GM12875 (cell line): ENCODE data around the gene RRAGD.

Source experiments
- H3K4me3 ChIP-seq: one replicate; pipeline ENCODE4 v1.5.1; 2011; ENCODE audit warnings: low read depth, low read length, control low read depth
- TF ChIP-seq, protein P1 (sequence below): IDR thresholded peaks from 2 replicates; pipeline ENCODE4 v1.5.1; 2011; ENCODE audit warnings: low read depth, mild to moderate bottlenecking, control low read depth, inconsistent platforms, low read length, moderate library complexity, borderline replicate concordance; ENCODE audit not compliant: insufficient read depth

The RRAGD gene

DNA sequence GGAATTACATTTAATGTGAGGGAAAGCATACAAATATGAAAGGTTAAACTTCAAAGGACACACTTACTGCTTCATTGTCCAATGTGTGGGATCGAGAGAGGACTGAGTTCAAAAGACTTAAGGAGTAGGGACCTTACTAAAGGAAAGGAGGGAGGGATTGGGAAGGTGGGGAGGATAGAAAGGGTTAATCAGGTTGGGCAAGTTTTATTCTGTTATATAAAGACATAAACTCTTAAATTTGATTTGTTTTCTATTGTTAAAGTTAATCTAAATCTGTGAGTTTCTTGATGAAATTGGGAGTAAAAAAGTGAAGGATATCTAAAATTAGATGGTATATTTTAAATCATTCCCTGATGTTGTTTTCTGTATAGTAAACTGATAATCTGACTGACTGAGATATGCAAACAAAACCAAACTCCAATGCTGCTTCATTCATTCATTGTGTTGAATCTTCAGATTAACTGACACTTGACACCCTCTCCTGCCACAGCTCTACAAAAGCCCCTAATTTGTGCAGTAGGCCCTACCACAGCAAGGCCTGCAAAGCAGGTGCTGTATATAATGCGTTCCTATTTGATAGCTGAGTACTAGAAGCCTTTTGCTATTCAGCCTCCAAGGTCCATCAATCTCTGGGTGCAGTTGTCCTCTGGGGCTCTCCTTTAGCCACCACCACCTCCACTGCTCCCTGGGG lies 58.2 kb downstream of the RRAGD start:
- TF ChIP-seq, protein P1, sequence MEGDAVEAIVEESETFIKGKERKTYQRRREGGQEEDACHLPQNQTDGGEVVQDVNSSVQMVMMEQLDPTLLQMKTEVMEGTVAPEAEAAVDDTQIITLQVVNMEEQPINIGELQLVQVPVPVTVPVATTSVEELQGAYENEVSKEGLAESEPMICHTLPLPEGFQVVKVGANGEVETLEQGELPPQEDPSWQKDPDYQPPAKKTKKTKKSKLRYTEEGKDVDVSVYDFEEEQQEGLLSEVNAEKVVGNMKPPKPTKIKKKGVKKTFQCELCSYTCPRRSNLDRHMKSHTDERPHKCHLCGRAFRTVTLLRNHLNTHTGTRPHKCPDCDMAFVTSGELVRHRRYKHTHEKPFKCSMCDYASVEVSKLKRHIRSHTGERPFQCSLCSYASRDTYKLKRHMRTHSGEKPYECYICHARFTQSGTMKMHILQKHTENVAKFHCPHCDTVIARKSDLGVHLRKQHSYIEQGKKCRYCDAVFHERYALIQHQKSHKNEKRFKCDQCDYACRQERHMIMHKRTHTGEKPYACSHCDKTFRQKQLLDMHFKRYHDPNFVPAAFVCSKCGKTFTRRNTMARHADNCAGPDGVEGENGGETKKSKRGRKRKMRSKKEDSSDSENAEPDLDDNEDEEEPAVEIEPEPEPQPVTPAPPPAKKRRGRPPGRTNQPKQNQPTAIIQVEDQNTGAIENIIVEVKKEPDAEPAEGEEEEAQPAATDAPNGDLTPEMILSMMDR = no peak
- H3K4me3 ChIP-seq = peak overlapping the region; percentile 89

DNA sequence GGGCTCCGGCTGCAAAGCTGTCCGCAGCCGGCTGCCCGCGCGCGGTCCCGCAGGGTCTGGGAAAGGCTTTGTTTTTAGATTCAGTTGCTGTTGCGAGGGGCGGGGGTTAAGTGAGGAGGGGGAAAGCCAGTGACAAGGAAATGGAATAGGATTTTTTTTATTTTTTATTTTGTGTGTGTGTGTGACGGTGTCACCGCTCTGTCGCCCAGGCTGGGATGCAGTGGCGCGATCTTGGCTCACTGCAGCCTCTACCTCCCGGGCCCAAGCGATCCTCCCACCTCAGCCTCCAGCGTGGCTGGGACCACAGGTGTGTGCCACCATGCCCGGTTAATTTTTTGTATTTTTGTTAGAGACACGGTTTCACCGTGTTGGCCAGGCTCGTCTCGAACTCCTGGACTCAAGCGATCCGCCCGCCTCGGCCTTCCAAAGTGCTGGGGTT lies 58.9 kb downstream of the RRAGD start:
- H3K4me3 ChIP-seq = peak overlapping the region; percentile 89
- TF ChIP-seq, protein P1 = no peak

DNA sequence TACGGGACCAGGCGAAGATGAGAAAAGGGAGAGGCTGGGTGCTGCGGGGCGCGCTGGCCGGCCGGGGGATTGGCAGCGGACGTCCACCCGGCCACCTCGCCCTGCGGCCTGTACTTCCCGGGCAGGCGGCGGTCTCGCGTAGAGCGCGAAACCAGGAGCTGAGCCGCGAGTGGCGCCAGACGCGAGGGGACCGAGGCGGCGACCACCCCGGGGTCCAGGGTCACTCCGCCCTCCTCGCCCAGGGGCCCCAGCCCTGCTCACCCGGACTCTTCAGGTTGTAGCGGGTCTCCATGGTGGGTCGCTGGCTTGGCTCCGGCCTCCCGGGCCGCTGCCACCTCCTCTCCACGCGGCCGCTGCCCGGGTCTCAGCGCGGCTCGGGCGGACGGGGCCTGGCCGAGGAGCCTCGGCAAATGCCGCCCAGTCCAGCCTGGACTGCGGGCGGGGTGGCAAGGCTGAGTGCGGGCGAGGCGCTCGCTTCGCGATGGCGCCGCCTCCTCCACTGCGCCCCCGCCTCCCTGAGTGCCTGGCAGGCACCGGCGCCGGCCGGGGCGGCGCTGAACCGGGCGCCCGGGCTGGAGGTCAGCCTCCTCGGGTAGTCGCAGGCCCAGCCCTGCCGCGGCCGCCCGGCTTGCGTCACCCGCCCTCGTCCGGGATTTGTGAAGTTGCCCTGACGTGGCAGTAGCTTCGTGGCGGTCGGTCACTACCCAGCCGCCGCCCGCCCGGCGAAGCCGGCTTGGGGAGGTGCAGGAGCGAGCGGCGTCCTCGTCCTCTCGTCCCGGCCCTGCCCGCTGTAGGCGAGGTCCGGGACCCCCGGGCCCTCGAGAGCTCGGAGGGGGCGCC lies 59.6 kb downstream of the RRAGD start, which contains the start of gene UBE2J1:
UBE2J1 (minus strand) TSS at position 445 of the 840 bp plus-strand sequence; CDS start at position 292, 153 bp downstream.
- TF ChIP-seq, protein P1 = no peak

DNA sequence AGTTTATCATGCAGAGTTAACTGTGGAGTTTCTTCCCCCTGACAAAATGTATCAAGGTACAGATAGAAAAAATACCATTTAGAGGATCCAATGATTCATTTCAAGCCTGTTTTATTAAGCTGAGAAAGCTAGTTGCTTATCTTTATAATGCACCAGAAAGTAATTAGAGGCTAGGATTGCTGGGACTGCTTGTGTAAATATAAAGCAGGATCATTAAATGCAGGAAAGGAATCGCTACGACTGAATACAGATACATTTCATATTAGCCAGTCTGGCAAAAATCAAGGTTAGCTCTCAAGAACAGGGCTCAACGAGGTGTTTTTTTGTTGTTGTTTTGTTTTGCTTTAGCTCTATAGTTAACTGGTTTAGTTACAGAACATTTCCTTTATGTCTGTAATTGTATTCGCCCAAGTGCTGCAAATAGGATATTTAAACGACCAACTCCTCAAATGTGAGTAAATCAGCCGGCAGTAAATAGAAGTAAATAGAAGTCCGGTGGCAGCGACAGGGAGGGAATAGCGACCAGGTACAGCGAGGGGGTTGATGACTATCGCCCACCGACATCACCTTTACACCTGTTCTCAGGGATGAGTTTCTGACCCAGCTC lies 60.3 kb downstream of the RRAGD start:
- peak overlapping the region; percentile 89 for H3K4me3 ChIP-seq
- TF ChIP-seq, protein P1 = no peak

More for the DNA sequence above, 59.6 kb downstream of the RRAGD start, which contains the start of gene UBE2J1:
- H3K4me3 ChIP-seq = peak within 1 kb of the TSS; percentile 89

DNA sequence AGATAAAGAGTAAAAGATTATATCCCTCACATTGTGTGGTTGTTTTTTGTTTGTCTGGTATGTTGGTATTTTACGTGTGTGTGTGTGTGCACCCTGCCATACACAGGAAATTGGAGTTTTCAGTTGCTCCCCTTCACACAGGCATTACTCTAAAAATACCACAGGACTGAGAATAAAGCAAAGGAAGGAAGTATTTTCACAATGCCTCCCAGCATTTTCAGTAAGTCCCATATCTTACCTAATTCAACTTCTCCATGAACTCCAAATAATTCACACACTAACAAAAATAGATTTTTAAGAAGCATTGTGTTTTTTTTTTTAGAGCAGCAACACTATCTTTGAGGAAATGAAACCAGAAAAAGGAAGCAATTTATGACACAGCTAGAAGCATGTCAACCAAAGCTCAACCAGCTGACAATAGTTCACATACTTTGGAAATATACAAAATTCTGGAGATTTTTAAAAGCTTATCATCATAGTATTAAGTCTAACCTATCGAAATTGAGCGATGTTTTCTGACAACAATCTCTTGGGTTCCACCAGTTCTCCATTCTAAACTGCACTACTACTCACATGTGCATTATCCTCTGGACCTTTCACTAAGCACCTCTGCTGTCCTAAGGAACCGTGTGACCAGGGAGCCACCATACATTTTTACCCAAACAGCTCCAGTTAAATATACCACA lies 61.6 kb downstream of the RRAGD start:
- H3K4me3 ChIP-seq = peak overlapping the region; percentile 31
- TF ChIP-seq, protein P1 = no peak

DNA sequence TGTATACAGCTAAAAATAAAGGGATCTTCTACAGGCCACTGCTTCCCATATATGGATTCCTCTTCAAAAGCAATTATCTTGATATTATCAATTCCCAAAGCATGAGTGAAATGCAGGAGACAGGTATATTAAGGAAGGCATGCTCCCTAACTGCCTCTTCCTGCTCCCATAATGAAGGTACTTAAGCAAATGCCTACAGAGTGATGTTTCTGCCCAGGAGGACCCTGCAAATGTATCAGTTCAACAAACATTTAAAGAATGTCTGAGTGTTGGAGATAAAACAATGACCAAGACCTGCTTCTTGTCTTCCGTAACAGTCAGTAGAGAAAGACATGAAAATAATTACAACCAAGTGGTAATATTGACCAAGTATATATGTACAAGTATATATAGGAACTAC lies 63.7 kb downstream of the RRAGD start:
- no peak overlapping the region for H3K4me3 ChIP-seq

More for the DNA sequence above, 63.7 kb downstream of the RRAGD start:
- TF ChIP-seq, protein P1 = no peak
